Measurements from ENCODE around the gene MAN1A1. TPM values are rescaled to one million over a fixed set of nuclear protein-coding genes. Genes with fewer than 3 reads are reported as not detected.

MAN1A1 gene
- total and polyA plus RNA-seq, 2 experiments from 2014 or later = 2.0 to 8.7 TPM

GRCh38 chr6:119312875-119313338 lies 36.7 kb downstream of the MAN1A1 start (continued):
- TF ChIP-seq CTCF (conservative IDR thresholded peaks at IDR 0.05; ENCODE audit: low read depth in 2 of 2) = no peak
- TF ChIP-seq CREB1 (CRISPR knock-in tag; IDR thresholded peaks at IDR 0.05; ENCODE audit: low read depth) = no peak
- TF ChIP-seq JUNB (IDR thresholded peaks at IDR 0.05; ENCODE audit: unreplicated experiment) = no peak
- TF ChIP-seq STAT1 (IDR thresholded peaks at IDR 0.05; ENCODE audit: unreplicated experiment) = no peak

- no peak overlapping the region for H3K27ac ChIP-seq (ENCODE audit: low read depth)
- H4K20me1 ChIP-seq (replicated peaks; ENCODE audit: insufficient read depth) = no peaks in the 10 kb centered on the region
- no peaks in the 10 kb centered on the region for H3K9me3 Mint-ChIP-seq
- no peak overlapping the region for H2AFZ ChIP-seq
- H3K4me1 ChIP-seq (ENCODE audit: insufficient read depth) = no peaks in the 10 kb centered on the region
- no peak overlapping the region for H3K4me3 ChIP-seq
- H3F3A ChIP-seq (replicated peaks; ENCODE audit: low read depth) = no peaks in the 10 kb centered on the region
- no peaks in the 10 kb centered on the region for H3K27me3 ChIP-seq (ENCODE audit: insufficient read depth)
- DNase-seq (ENCODE audit: low spot score) (no peak), ATAC-seq (no peak)
- H3K4me2 ChIP-seq = no peak overlapping the region
- TF ChIP-seq EZH2 (IDR thresholded peaks at IDR 0.05; ENCODE audit: low read depth, unreplicated experiment) = no peak
- TF ChIP-seq ZNF331 (CRISPR knock-in tag; IDR thresholded peaks at IDR 0.05; ENCODE audit: low read depth) = no peak
- no peak for TF ChIP-seq CTCF (conservative IDR thresholded peaks at IDR 0.05; ENCODE audit: low read depth in 2 of 2)
- TF ChIP-seq NANOG (IDR thresholded peaks at IDR 0.05; ENCODE audit: borderline replicate concordance) = no peak
- no peaks in the 10 kb centered on the region for H3K27me3 Mint-ChIP-seq (ENCODE audit: insufficient read depth, low read depth, poor library complexity)
- H3K36me3 ChIP-seq (ENCODE audit: insufficient read depth) = no peaks in the 10 kb centered on the region
- no peak overlapping the region for H3K4me3 Mint-ChIP-seq
- H3K36me3 Mint-ChIP-seq (ENCODE audit: low read depth) = no peaks in the 10 kb centered on the region
- peaks cover 14% of the 10 kb centered on the region for H3K4me1 Mint-ChIP-seq
- H3K79me2 ChIP-seq (replicated peaks; ENCODE audit: insufficient read depth) = no peaks in the 10 kb centered on the region
- H3K27ac Mint-ChIP-seq = no peak overlapping the region
- no peaks in the 10 kb centered on the region for H3K9me2 ChIP-seq (ENCODE audit: insufficient read depth)
These were observed 37.1 kb downstream of the MAN1A1 start for GRCh38 chr6:119312441-119312840.

- no peaks in the 10 kb centered on the region for H3K79me2 ChIP-seq (replicated peaks; ENCODE audit: insufficient read depth)
- H3K27ac ChIP-seq (ENCODE audit: low read depth) = no peak overlapping the region
- H4K20me1 ChIP-seq (replicated peaks; ENCODE audit: insufficient read depth) = no peaks in the 10 kb centered on the region
- H3K4me3 ChIP-seq = no peak overlapping the region
- no peak for DNase-seq (ENCODE audit: low spot score)
- H2AFZ ChIP-seq = no peak overlapping the region
- no peaks in the 10 kb centered on the region for H3K4me1 ChIP-seq (ENCODE audit: insufficient read depth)
- H3K27me3 Mint-ChIP-seq (ENCODE audit: insufficient read depth, low read depth, poor library complexity) = no peaks in the 10 kb centered on the region
- no peak overlapping the region for H3K4me2 ChIP-seq
- ATAC-seq = no peak
- H3K9me3 Mint-ChIP-seq = no peaks in the 10 kb centered on the region
- peaks cover 14% of the 10 kb centered on the region for H3K4me1 Mint-ChIP-seq
- no peak overlapping the region for H3K27ac Mint-ChIP-seq
- no peaks in the 10 kb centered on the region for H3K36me3 Mint-ChIP-seq (ENCODE audit: low read depth)
- no peaks in the 10 kb centered on the region for H3K9me2 ChIP-seq (ENCODE audit: insufficient read depth)
- H3K27me3 ChIP-seq (ENCODE audit: insufficient read depth) = no peaks in the 10 kb centered on the region
- H3K4me3 Mint-ChIP-seq = no peak overlapping the region
- no peaks in the 10 kb centered on the region for H3F3A ChIP-seq (replicated peaks; ENCODE audit: low read depth)
- no peaks in the 10 kb centered on the region for H3K36me3 ChIP-seq (ENCODE audit: insufficient read depth)
- TF ChIP-seq EZH2phosphoT487 (IDR thresholded peaks at IDR 0.05; ENCODE audit: unreplicated experiment) (no peak), EZH2 (IDR thresholded peaks at IDR 0.05; ENCODE audit: low read depth, unreplicated experiment) (no peak), JUNB (IDR thresholded peaks at IDR 0.05; ENCODE audit: unreplicated experiment) (no peak), CREB1 (CRISPR knock-in tag; IDR thresholded peaks at IDR 0.05; ENCODE audit: low read depth) (no peak), ZNF462 (CRISPR knock-in tag; IDR thresholded peaks at IDR 0.05) (no peak)
These were observed 37.9 kb downstream of the MAN1A1 start for GRCh38 chr6:119311514-119312142.
